NB4 (cell line): ENCODE measurements around the gene MEPCE.

Experiments
- DNase-seq: peaks from one replicate; pipeline ENCODE4 v3.0.0; 2010; ENCODE audit warnings: low read depth
- H3K4me3 ChIP-seq: one replicate; pipeline ENCODE4 v1.5.1; 2011; ENCODE audit warnings: mild to moderate bottlenecking, low read depth, low read length, moderate library complexity
- MAX ChIP-seq: IDR thresholded peaks from 2 replicates; pipeline ENCODE4 v1.6.1; 2011; ENCODE audit warnings: low read depth, low read length
- MYC ChIP-seq: IDR thresholded peaks from 2 replicates; pipeline ENCODE4 v1.6.1; 2011; ENCODE audit warnings: low read depth, low read length
- POLR2A ChIP-seq: IDR thresholded peaks from 2 replicates; pipeline ENCODE4 v1.6.1; 2011; ENCODE audit warnings: mild to moderate bottlenecking; ENCODE audit not compliant: insufficient read length; ENCODE audit errors: extremely low read depth
- TF ChIP-seq, protein P1 (sequence below): IDR thresholded peaks from one replicate; pipeline ENCODE4 v1.5.1; 2012; ENCODE audit warnings: low read depth, low read length

MEPCE gene

DNA sequence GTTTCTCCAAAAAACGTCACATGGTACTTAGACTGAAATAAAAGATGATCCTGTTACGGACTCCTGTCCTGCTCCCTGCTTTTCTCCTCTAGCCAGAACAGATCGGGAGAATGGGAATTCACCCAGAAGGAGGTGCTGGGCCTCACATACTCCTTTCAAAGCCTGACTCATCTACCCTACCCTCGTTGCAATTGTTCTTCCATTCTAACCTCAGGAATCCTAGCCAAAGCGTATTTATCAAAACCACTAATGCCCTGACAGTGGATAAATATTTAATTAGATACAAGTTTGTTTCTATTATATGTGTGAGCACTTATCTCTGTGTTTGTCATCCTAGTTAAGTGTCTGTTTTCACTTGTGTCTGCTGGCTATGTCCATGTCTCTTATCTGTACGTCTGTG is 22.9 kb upstream of the MEPCE start:
- TF ChIP-seq, protein P1, sequence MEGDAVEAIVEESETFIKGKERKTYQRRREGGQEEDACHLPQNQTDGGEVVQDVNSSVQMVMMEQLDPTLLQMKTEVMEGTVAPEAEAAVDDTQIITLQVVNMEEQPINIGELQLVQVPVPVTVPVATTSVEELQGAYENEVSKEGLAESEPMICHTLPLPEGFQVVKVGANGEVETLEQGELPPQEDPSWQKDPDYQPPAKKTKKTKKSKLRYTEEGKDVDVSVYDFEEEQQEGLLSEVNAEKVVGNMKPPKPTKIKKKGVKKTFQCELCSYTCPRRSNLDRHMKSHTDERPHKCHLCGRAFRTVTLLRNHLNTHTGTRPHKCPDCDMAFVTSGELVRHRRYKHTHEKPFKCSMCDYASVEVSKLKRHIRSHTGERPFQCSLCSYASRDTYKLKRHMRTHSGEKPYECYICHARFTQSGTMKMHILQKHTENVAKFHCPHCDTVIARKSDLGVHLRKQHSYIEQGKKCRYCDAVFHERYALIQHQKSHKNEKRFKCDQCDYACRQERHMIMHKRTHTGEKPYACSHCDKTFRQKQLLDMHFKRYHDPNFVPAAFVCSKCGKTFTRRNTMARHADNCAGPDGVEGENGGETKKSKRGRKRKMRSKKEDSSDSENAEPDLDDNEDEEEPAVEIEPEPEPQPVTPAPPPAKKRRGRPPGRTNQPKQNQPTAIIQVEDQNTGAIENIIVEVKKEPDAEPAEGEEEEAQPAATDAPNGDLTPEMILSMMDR: no peak
- TF ChIP-seq MYC (no peak), MAX (no peak), POLR2A (no peak)
- no peak overlapping the region for H3K4me3 ChIP-seq
- no peak for DNase-seq

GRCh38 chr7:100407285-100408180 is 22.1 kb upstream of the MEPCE start:
- H3K4me3 ChIP-seq: no peak overlapping the region
- DNase-seq: peak; percentile 88
- TF ChIP-seq, protein P1: peak; percentile 94
- TF ChIP-seq MYC (no peak), MAX (peak; percentile 57), POLR2A (no peak)

DNA sequence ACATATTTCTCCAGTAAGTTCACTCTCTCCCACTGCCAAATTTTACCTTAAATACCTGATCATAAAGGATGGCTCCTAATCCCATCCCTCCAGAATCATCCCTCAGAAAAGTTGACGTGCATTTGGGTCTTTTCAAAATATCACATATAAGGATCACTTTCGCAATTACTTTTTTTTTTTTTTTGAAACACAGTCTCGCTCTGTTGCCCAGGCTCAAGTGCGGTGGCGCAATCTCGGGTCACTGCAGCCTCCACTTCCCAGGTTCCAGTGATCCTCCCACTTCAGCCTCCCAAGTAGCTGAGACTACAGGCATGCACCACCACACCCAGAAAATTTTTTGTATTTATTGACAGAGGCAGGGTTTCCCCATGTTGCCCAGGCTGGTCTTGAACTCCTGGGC is 18.5 kb upstream of the MEPCE start:
- H3K4me3 ChIP-seq: no peak overlapping the region
- TF ChIP-seq POLR2A (no peak), MYC (no peak)
- DNase-seq: no peak

DNA sequence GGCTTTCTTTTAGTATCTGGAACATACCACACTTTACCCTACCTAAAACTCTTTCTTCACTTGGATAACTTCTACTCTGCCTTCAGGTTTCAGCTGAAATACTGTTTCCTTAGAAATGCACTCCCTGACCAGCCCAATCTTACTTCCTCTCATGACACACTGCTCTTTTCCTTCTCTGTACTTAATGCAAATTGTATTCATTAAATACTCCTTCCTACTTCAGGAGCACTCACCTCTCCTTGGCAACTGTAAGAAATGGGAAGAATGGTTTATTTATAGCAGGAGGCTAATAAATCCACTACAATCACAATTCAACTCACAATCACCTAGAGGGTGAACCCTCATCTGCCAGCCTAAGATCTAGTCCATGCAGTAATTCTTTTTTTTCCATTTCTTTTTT is 16.3 kb upstream of the MEPCE start:
- no peak overlapping the region for H3K4me3 ChIP-seq
- peak; percentile 26 for DNase-seq
- no peak for TF ChIP-seq MYC
- TF ChIP-seq, protein P1: no peak
- TF ChIP-seq MAX: no peak
- TF ChIP-seq POLR2A: no peak

- H3K4me3 ChIP-seq: no peak overlapping the region
- TF ChIP-seq, protein P1: no peak
- TF ChIP-seq MAX: no peak
- no peak for TF ChIP-seq POLR2A
- no peak for TF ChIP-seq MYC
- DNase-seq: no peak
Observed at GRCh38 chr7:100413889-100414288, 15.7 kb upstream of the MEPCE start.

- DNase-seq: no peak
- TF ChIP-seq, protein P1: no peak
- TF ChIP-seq MAX: no peak
- TF ChIP-seq POLR2A: no peak
- no peak for TF ChIP-seq MYC
- H3K4me3 ChIP-seq: no peak overlapping the region
Observed at GRCh38 chr7:100415448-100415847, 14.2 kb upstream of the MEPCE start.
